ENCODE data around the gene KLHL25.

KLHL25 gene

GRCh38 chr15:85763673-85764633, 30.8 kb downstream of the KLHL25 start:
- no peaks in the 10 kb centered on the region for H3K27me3 Mint-ChIP-seq
- H3K9me3 Mint-ChIP-seq: no peaks in the 10 kb centered on the region
- H3K36me3 Mint-ChIP-seq: peaks cover 0 to 4% of the 10 kb centered on the region in 2 donors
- DNase-seq: no peak
- no peak overlapping the region for H3K27ac Mint-ChIP-seq
- ATAC-seq (replicated peaks): no peak
- no peak overlapping the region for H3K4me3 Mint-ChIP-seq
- peaks cover 7 to 8% of the 10 kb centered on the region in 2 donors for H3K4me1 Mint-ChIP-seq

- Mint-ChIP-seq H3K36me3 (peaks cover 0 to 4% of the 10 kb centered on the region in 2 donors), H3K4me3 (no peak overlapping the region), H3K27me3 (no peaks in the 10 kb centered on the region), H3K4me1 (peaks cover 7 to 8% of the 10 kb centered on the region in 2 donors), H3K27ac (no peak overlapping the region), H3K9me3 (no peaks in the 10 kb centered on the region)
- ATAC-seq (replicated peaks) (no peak), DNase-seq (no peak)
Measured at GRCh38 chr15:85763157-85763556, 31.6 kb downstream of the KLHL25 start.

GRCh38 chr15:85762756-85763127, 32.0 kb downstream of the KLHL25 start:
- H3K27me3 Mint-ChIP-seq: no peaks in the 10 kb centered on the region
- no peaks in the 10 kb centered on the region for H3K9me3 Mint-ChIP-seq
- peaks cover 7 to 8% of the 10 kb centered on the region in 2 donors for H3K4me1 Mint-ChIP-seq
- no peak for DNase-seq
- H3K36me3 Mint-ChIP-seq: peaks cover 0 to 6% of the 10 kb centered on the region in 2 donors
- H3K27ac Mint-ChIP-seq: no peak overlapping the region
- H3K4me3 Mint-ChIP-seq: no peak overlapping the region
- no peak for ATAC-seq (replicated peaks)

GRCh38 chr15:85762039-85762755, 32.5 kb downstream of the KLHL25 start:
- no peak overlapping the region for H3K4me3 Mint-ChIP-seq
- no peak for ATAC-seq (replicated peaks)
- H3K27me3 Mint-ChIP-seq: no peaks in the 10 kb centered on the region
- H3K9me3 Mint-ChIP-seq: no peaks in the 10 kb centered on the region
- DNase-seq: no peak
- peaks cover 7 to 8% of the 10 kb centered on the region in 2 donors for H3K4me1 Mint-ChIP-seq
- H3K36me3 Mint-ChIP-seq: peaks cover 0 to 8% of the 10 kb centered on the region in 2 donors
- no peak overlapping the region for H3K27ac Mint-ChIP-seq

- Mint-ChIP-seq H3K36me3 (peaks cover 0 to 8% of the 10 kb centered on the region in 2 donors), H3K4me1 (peaks cover 7 to 8% of the 10 kb centered on the region in 2 donors), H3K27me3 (no peaks in the 10 kb centered on the region), H3K4me3 (no peak overlapping the region), H3K27ac (no peak overlapping the region), H3K9me3 (no peaks in the 10 kb centered on the region)
- no peak for DNase-seq
- ATAC-seq (replicated peaks): no peak
Measured at GRCh38 chr15:85761635-85762034, 33.1 kb downstream of the KLHL25 start.

GRCh38 chr15:85760531-85761371, 34.0 kb downstream of the KLHL25 start:
- no peaks in the 10 kb centered on the region for H3K27me3 Mint-ChIP-seq
- no peaks in the 10 kb centered on the region for H3K9me3 Mint-ChIP-seq
- no peak for ATAC-seq (replicated peaks)
- no peak for DNase-seq
- no peak overlapping the region for H3K4me3 Mint-ChIP-seq
- peaks cover 7 to 8% of the 10 kb centered on the region in 2 donors for H3K4me1 Mint-ChIP-seq
- peaks cover 0 to 8% of the 10 kb centered on the region in 2 donors for H3K36me3 Mint-ChIP-seq
- H3K27ac Mint-ChIP-seq: no peak overlapping the region

- ATAC-seq (replicated peaks) (no peak), DNase-seq (no peak)
- no peak overlapping the region for H3K27ac Mint-ChIP-seq
- peaks cover 7 to 8% of the 10 kb centered on the region in 2 donors for H3K4me1 Mint-ChIP-seq
- H3K27me3 Mint-ChIP-seq: no peaks in the 10 kb centered on the region
- no peak overlapping the region for H3K4me3 Mint-ChIP-seq
- H3K36me3 Mint-ChIP-seq: peaks cover 0 to 8% of the 10 kb centered on the region in 2 donors
- no peaks in the 10 kb centered on the region for H3K9me3 Mint-ChIP-seq
Measured at GRCh38 chr15:85760049-85760448, 34.7 kb downstream of the KLHL25 start.

GRCh38 chr15:85759376-85759775, 35.3 kb downstream of the KLHL25 start:
- Mint-ChIP-seq H3K9me3 (no peaks in the 10 kb centered on the region), H3K27me3 (no peaks in the 10 kb centered on the region), H3K36me3 (peaks cover 0 to 8% of the 10 kb centered on the region in 2 donors), H3K4me1 (peaks cover 2 to 3% of the 10 kb centered on the region in 2 donors), H3K27ac (no peak overlapping the region), H3K4me3 (no peak overlapping the region)
- DNase-seq: no peak
- no peak for ATAC-seq (replicated peaks)

GRCh38 chr15:85758655-85758978, 36.1 kb downstream of the KLHL25 start:
- H3K4me3 Mint-ChIP-seq: no peak overlapping the region
- H3K27me3 Mint-ChIP-seq: no peaks in the 10 kb centered on the region
- H3K9me3 Mint-ChIP-seq: no peaks in the 10 kb centered on the region
- ATAC-seq (replicated peaks) (no peak), DNase-seq (no peak)
- H3K36me3 Mint-ChIP-seq: peaks cover 0 to 8% of the 10 kb centered on the region in 2 donors
- H3K27ac Mint-ChIP-seq: no peak overlapping the region
- H3K4me1 Mint-ChIP-seq: peaks cover 4% of the 10 kb centered on the region in 2 donors

- no peak for DNase-seq
- Mint-ChIP-seq H3K4me3 (no peak overlapping the region), H3K36me3 (peaks cover 0 to 7% of the 10 kb centered on the region in 2 donors), H3K27me3 (no peaks in the 10 kb centered on the region), H3K9me3 (no peaks in the 10 kb centered on the region), H3K27ac (no peak overlapping the region), H3K4me1 (peaks cover 4 to 5% of the 10 kb centered on the region in 2 donors)
- ATAC-seq (replicated peaks): no peak
Measured at GRCh38 chr15:85757939-85758654, 36.6 kb downstream of the KLHL25 start.

GRCh38 chr15:85757073-85757938, 37.4 kb downstream of the KLHL25 start:
- H3K36me3 Mint-ChIP-seq: peaks cover 0 to 11% of the 10 kb centered on the region in 2 donors
- ATAC-seq (replicated peaks) (no peak), DNase-seq (no peak)
- no peak overlapping the region for H3K4me3 Mint-ChIP-seq
- H3K4me1 Mint-ChIP-seq: peaks cover 4 to 8% of the 10 kb centered on the region in 2 donors
- H3K27ac Mint-ChIP-seq: no peak overlapping the region
- no peaks in the 10 kb centered on the region for H3K27me3 Mint-ChIP-seq
- no peaks in the 10 kb centered on the region for H3K9me3 Mint-ChIP-seq

GRCh38 chr15:85756411-85757072, 38.2 kb downstream of the KLHL25 start:
- H3K4me1 Mint-ChIP-seq: peaks cover 4 to 8% of the 10 kb centered on the region in 2 donors
- ATAC-seq (replicated peaks): no peak
- no peak overlapping the region for H3K4me3 Mint-ChIP-seq
- H3K27me3 Mint-ChIP-seq: no peaks in the 10 kb centered on the region
- H3K27ac Mint-ChIP-seq: no peak overlapping the region
- peaks cover 0 to 11% of the 10 kb centered on the region in 2 donors for H3K36me3 Mint-ChIP-seq
- no peaks in the 10 kb centered on the region for H3K9me3 Mint-ChIP-seq
- DNase-seq: no peak

Measured in stimulated activated naive B cell treated with anti-CD40 and anti-IgM and Interleukin-4, amounts not matched to agents 10 μg/mL and 1 μg/mL and 100 μg/mL, for 72 hours (primary cell).